GM12875 (cell line): ENCODE data around the gene ASB7.
A peak's percentile ranks its signal among the peaks of the same experiment; 100 is the strongest.

ENCODE experiments used
- H3K4me3 ChIP-seq: one replicate; pipeline ENCODE4 v1.5.1; 2011; ENCODE audit warnings: low read depth, low read length, control low read depth
- CTCF ChIP-seq: IDR thresholded peaks from 2 replicates; pipeline ENCODE4 v1.5.1; 2011; ENCODE audit warnings: low read depth, mild to moderate bottlenecking, control low read depth, inconsistent platforms, low read length, moderate library complexity, borderline replicate concordance; ENCODE audit not compliant: insufficient read depth

The ASB7 gene

GRCh38 chr15:100613208-100613607 is 10.8 kb downstream of the ASB7 start:
- no peak overlapping the region for H3K4me3 ChIP-seq

GRCh38 chr15:100614336-100614735 is 11.9 kb downstream of the ASB7 start:
- no peak overlapping the region for H3K4me3 ChIP-seq
- TF ChIP-seq CTCF, result no peak

More at GRCh38 chr15:100613208-100613607, 10.8 kb downstream of the ASB7 start:
- TF ChIP-seq CTCF, result no peak

GRCh38 chr15:100614918-100615317 is 12.5 kb downstream of the ASB7 start:
- TF ChIP-seq CTCF, result no peak
- no peak overlapping the region for H3K4me3 ChIP-seq

GRCh38 chr15:100615801-100616200 is 13.4 kb downstream of the ASB7 start:
- no peak for TF ChIP-seq CTCF
- no peak overlapping the region for H3K4me3 ChIP-seq

GRCh38 chr15:100616700-100617099 is 14.3 kb downstream of the ASB7 start:
- no peak for TF ChIP-seq CTCF
- H3K4me3 ChIP-seq, result no peak overlapping the region

- no peak for TF ChIP-seq CTCF
- no peak overlapping the region for H3K4me3 ChIP-seq
These were observed 20.9 kb downstream of the ASB7 start for GRCh38 chr15:100623301-100623700.

GRCh38 chr15:100627789-100628395 is 25.5 kb downstream of the ASB7 start:
- TF ChIP-seq CTCF, result peak; percentile 70
- H3K4me3 ChIP-seq, result no peak overlapping the region
